Natural killer cell (primary cell): ENCODE results near the gene ARHGAP26. TPM values are rescaled to one million over a fixed set of nuclear protein-coding genes. Genes with fewer than 3 reads are reported as not detected.

ENCODE experiments used
- ATAC-seq, 3 donors: fragments of 150-1000 bp in 2 of 3; fragments of 200-7000 bp in 1 of 3; cut with Tn5 transposase; 1 replicate in 1 of 3; 2 replicates in 2 of 3; pipeline ENCODE4 v1.10.0; 2021; ENCODE audit warnings: mild to moderate bottlenecking in 2 of 3, moderate library complexity in 2 of 3
- DNase-seq, 2 donors: peaks; one replicate each; pipeline versions ENCODE4 v3.0.0 to v3.0.0-alpha.2; 2013 to 2021; ENCODE audit warnings: mixed read lengths in 1 of 2
- H3K27ac ChIP-seq: one replicate; pipeline ENCODE4 v1.5.1; 2013; ENCODE audit warnings: mild to moderate bottlenecking, low read length
- H3K27me3 ChIP-seq: one replicate; pipeline ENCODE4 v1.6.1; 2013; ENCODE audit warnings: low read length; ENCODE audit not compliant: control insufficient read depth, insufficient read depth
- H3K36me3 ChIP-seq: one replicate; pipeline ENCODE4 v1.6.1; 2013; ENCODE audit warnings: low read length; ENCODE audit not compliant: control insufficient read depth, insufficient read depth
- H3K4me1 ChIP-seq: one replicate; pipeline ENCODE4 v1.6.1; 2013; ENCODE audit warnings: low read length; ENCODE audit not compliant: control insufficient read depth, insufficient read depth
- H3K4me3 ChIP-seq: one replicate; pipeline ENCODE4 v1.5.1; 2013; ENCODE audit warnings: low read length
- H3K9me3 ChIP-seq: one replicate; pipeline ENCODE4 v1.6.1; 2013; ENCODE audit warnings: low read length; ENCODE audit not compliant: control insufficient read depth, insufficient read depth
- H3K27ac Mint-ChIP-seq, 2 donors: one replicate each; pipeline ENCODE4 v1.8.0; 2022; ENCODE audit warnings: mild to moderate bottlenecking in 2 of 2, mixed read lengths in 2 of 2, moderate library complexity in 1 of 2
- H3K27me3 Mint-ChIP-seq, 2 donors: one replicate each; pipeline ENCODE4 v1.8.0; 2022; ENCODE audit warnings: low read depth in 2 of 2, mixed read lengths in 2 of 2
- H3K36me3 Mint-ChIP-seq: one replicate; pipeline ENCODE4 v1.8.0; 2022; ENCODE audit warnings: mixed read lengths
- H3K4me1 Mint-ChIP-seq, 2 donors: one replicate each; pipeline ENCODE4 v1.8.0; 2022; ENCODE audit warnings: mixed read lengths in 2 of 2
- H3K4me3 Mint-ChIP-seq: one replicate; pipeline ENCODE4 v1.8.0; 2022; ENCODE audit warnings: mild to moderate bottlenecking, moderate library complexity, mixed read lengths
- H3K9me3 Mint-ChIP-seq, 2 donors: one replicate each; pipeline ENCODE4 v1.8.0; 2022; ENCODE audit warnings: mixed read lengths in 2 of 2
- CTCF ChIP-seq: fragments of 200-600 bp; IDR thresholded peaks from one replicate; pipeline ENCODE4 v1.8.0; 2022; ENCODE audit warnings: antibody characterized with exemption
- WGBS: methylation state at CpG from one replicate; pipeline ENCODE4 v1.1.7; 2013; ENCODE audit warnings: missing lambda C conversion rate; ENCODE audit not compliant: insufficient coverage; 5-methylcytosine and 5-hydroxymethylcytosine counted together
- intact Hi-C: fragments of 100-400 bp; cut with micrococcal nuclease; formaldehyde crosslinking; loops from one replicate; pipeline ENCODE4 v1.14.2; 2022
- total RNA-seq, 4 donors: library from RNA; stranded (reverse); fragments of 120-200 nt in 1 of 4; gene quantifications; one replicate each; pipeline versions ENCODE4 v1.2.3 to v1.2.4, GENCODE V29; 2013 to 2022

The ARHGAP26 gene
- total RNA-seq, 3 donors from 2014 or later (not counting 1 experiment from before 2014, with no cell fraction given) = 153 to 159 (median 158) TPM

GRCh38 chr5:142910128-142910527, 140.0 kb downstream of the ARHGAP26 start:
- H3K4me1 ChIP-seq = no peaks in the 10 kb centered on the region
- no peaks in the 10 kb centered on the region for H3K9me3 ChIP-seq
- WGBS = 96% methylated on average over 5 of the region's 6 CpGs
- intact Hi-C loops = no loop called here
- H3K4me3 ChIP-seq = no peak overlapping the region
- Mint-ChIP-seq H3K27me3 (no peaks in the 10 kb centered on the region), H3K27ac (no peak overlapping the region), H3K4me3 (no peak overlapping the region), H3K36me3 (peaks cover 47% of the 10 kb centered on the region), H3K9me3 (no peaks in the 10 kb centered on the region), H3K4me1 (peaks cover 28 to 36% of the 10 kb centered on the region in 2 donors)
- no peaks in the 10 kb centered on the region for H3K27me3 ChIP-seq
- DNase-seq (no peak), ATAC-seq (no peak)
- TF ChIP-seq CTCF = no peak
- peaks cover 82% of the 10 kb centered on the region for H3K36me3 ChIP-seq
- H3K27ac ChIP-seq = no peak overlapping the region

GRCh38 chr5:142911170-142911569, 141.0 kb downstream of the ARHGAP26 start:
- Histone ChIP-seq H3K27ac (no peak overlapping the region), H3K9me3 (no peaks in the 10 kb centered on the region), H3K4me1 (no peaks in the 10 kb centered on the region), H3K27me3 (no peaks in the 10 kb centered on the region), H3K36me3 (peaks cover 77% of the 10 kb centered on the region), H3K4me3 (no peak overlapping the region)
- H3K9me3 Mint-ChIP-seq = no peaks in the 10 kb centered on the region
- H3K4me3 Mint-ChIP-seq = no peak overlapping the region
- intact Hi-C loops = no loop called here
- peaks cover 28 to 36% of the 10 kb centered on the region in 2 donors for H3K4me1 Mint-ChIP-seq
- peak overlapping the region; percentile 21 to 72 for H3K27ac Mint-ChIP-seq
- ATAC-seq (no peak), DNase-seq (no peak)
- 93% methylated on average over 2 of the region's 3 CpGs for WGBS
- no peaks in the 10 kb centered on the region for H3K27me3 Mint-ChIP-seq
- TF ChIP-seq CTCF = no peak
- peaks cover 46% of the 10 kb centered on the region for H3K36me3 Mint-ChIP-seq

- Histone ChIP-seq H3K4me3 (no peak overlapping the region), H3K36me3 (peaks cover 76% of the 10 kb centered on the region), H3K4me1 (no peaks in the 10 kb centered on the region), H3K9me3 (no peaks in the 10 kb centered on the region), H3K27me3 (no peaks in the 10 kb centered on the region), H3K27ac (no peak overlapping the region)
- H3K4me1 Mint-ChIP-seq = peaks cover 28 to 36% of the 10 kb centered on the region in 2 donors
- intact Hi-C loops = no loop called here
- peaks cover 40% of the 10 kb centered on the region for H3K36me3 Mint-ChIP-seq
- H3K4me3 Mint-ChIP-seq = no peak overlapping the region
- no peaks in the 10 kb centered on the region for H3K9me3 Mint-ChIP-seq
- ATAC-seq = no peak
- no peaks in the 10 kb centered on the region for H3K27me3 Mint-ChIP-seq
- no peak for DNase-seq
- no peak for TF ChIP-seq CTCF
- peak overlapping the region; percentile 21 to 72 for H3K27ac Mint-ChIP-seq
Measured at GRCh38 chr5:142911775-142912174, 141.6 kb downstream of the ARHGAP26 start.

- Mint-ChIP-seq H3K4me3 (no peak overlapping the region), H3K36me3 (peaks cover 33% of the 10 kb centered on the region), H3K9me3 (no peaks in the 10 kb centered on the region), H3K27me3 (no peaks in the 10 kb centered on the region), H3K27ac (peak overlapping the region; percentile 9 to 72), H3K4me1 (peaks cover 28 to 36% of the 10 kb centered on the region in 2 donors)
- Histone ChIP-seq H3K4me3 (no peak overlapping the region), H3K27me3 (no peaks in the 10 kb centered on the region), H3K4me1 (no peaks in the 10 kb centered on the region), H3K27ac (no peak overlapping the region), H3K9me3 (no peaks in the 10 kb centered on the region), H3K36me3 (peaks cover 57% of the 10 kb centered on the region)
- intact Hi-C loops = no loop called here
- 89% methylated on average over 9 of the region's 9 CpGs for WGBS
- no peak for TF ChIP-seq CTCF
- DNase-seq = no peak
- ATAC-seq = no peak
Measured at GRCh38 chr5:142913728-142914338, 143.7 kb downstream of the ARHGAP26 start.
